NCI-H146 treated with DMSO at 0.1 percent for 48 hours (cell line): ENCODE measurements around the gene ANGPTL5.
"Not testable (repeated sequence)": the region's sequence is repeated elsewhere in the genome, so short reads cannot be mapped to it uniquely, and the experiment has no call there.

Source experiments
- DNase-seq: peaks from one replicate; lab custom pipeline; 2025; ENCODE audit not compliant: unreplicated experiment; lab: John Stamatoyannopoulos, UW

Gene ANGPTL5

GRCh38 chr11:101889767-101890166, 26.6 kb downstream of the ANGPTL5 start:
- no peak for DNase-seq

- DNase-seq: no peak
These were observed 30.7 kb downstream of the ANGPTL5 start for GRCh38 chr11:101885631-101886030.

GRCh38 chr11:101881586-101881985, 34.7 kb downstream of the ANGPTL5 start:
- no peak for DNase-seq

- no peak for DNase-seq
These were observed 36.1 kb downstream of the ANGPTL5 start for GRCh38 chr11:101880222-101880621.

GRCh38 chr11:101872171-101872882, 44.0 kb downstream of the ANGPTL5 start:
- DNase-seq: no peak

- no peak for DNase-seq
These were observed 45.8 kb downstream of the ANGPTL5 start for GRCh38 chr11:101870510-101870909.

GRCh38 chr11:101867951-101868350, 48.4 kb downstream of the ANGPTL5 start:
- DNase-seq: no peak

GRCh38 chr11:101866619-101867491, 49.5 kb downstream of the ANGPTL5 start:
- no peak for DNase-seq

- no peak for DNase-seq
These were observed 52.2 kb downstream of the ANGPTL5 start for GRCh38 chr11:101864098-101864497.

GRCh38 chr11:101863361-101863760, 53.0 kb downstream of the ANGPTL5 start:
- no peak for DNase-seq

- DNase-seq: peak; percentile 0
These were observed 53.7 kb downstream of the ANGPTL5 start for GRCh38 chr11:101862391-101863233.

- DNase-seq: peak; percentile 2
These were observed 55.5 kb downstream of the ANGPTL5 start for GRCh38 chr11:101860696-101861427.

- DNase-seq: not testable (repeated sequence)
These were observed 64.1 kb downstream of the ANGPTL5 start for GRCh38 chr11:101852260-101852659.

- no peak for DNase-seq
These were observed 68.1 kb downstream of the ANGPTL5 start for GRCh38 chr11:101848262-101848661.

GRCh38 chr11:101844608-101845007, 71.7 kb downstream of the ANGPTL5 start:
- no peak for DNase-seq

- no peak for DNase-seq
These were observed 75.6 kb downstream of the ANGPTL5 start for GRCh38 chr11:101840704-101841103.
